Endodermal cell (in vitro differentiated cells): Measurements from ENCODE around the gene MEOX2. TPM values are rescaled to one million over a fixed set of nuclear protein-coding genes. Genes with fewer than 3 reads are reported as not detected.

ENCODE experiments used
- DNase-seq: peaks from one replicate; pipeline ENCODE4 v3.0.0-alpha.2; 2017
- H3K27ac ChIP-seq: 2 replicates; pipeline ENCODE4 v1.5.1; 2013; ENCODE audit warnings: mild to moderate bottlenecking, low read depth, low read length, moderate library complexity
- H3K27me3 ChIP-seq: 2 replicates; pipeline ENCODE4 v1.6.1; 2013; ENCODE audit warnings: mild to moderate bottlenecking, low read length, moderate library complexity; ENCODE audit not compliant: insufficient read depth, control insufficient read depth, poor library complexity, severe bottlenecking
- H3K36me3 ChIP-seq: 2 replicates; pipeline ENCODE4 v1.7.0; 2013; ENCODE audit warnings: mild to moderate bottlenecking, low read length, moderate library complexity; ENCODE audit not compliant: control insufficient read depth, insufficient read depth
- H3K4me1 ChIP-seq: one replicate; pipeline ENCODE4 v1.7.0; 2013; ENCODE audit warnings: low read length; ENCODE audit not compliant: control insufficient read depth, insufficient read depth
- H3K4me3 ChIP-seq: 2 replicates; pipeline ENCODE4 v1.5.1; 2013; ENCODE audit warnings: mild to moderate bottlenecking, low read length, moderate library complexity
- H3K9ac ChIP-seq: 2 replicates; pipeline ENCODE4 v1.6.1; 2013; ENCODE audit warnings: mild to moderate bottlenecking, low read length, moderate library complexity; ENCODE audit not compliant: poor library complexity, severe bottlenecking; ENCODE audit errors: extremely low read depth
- H3K9me3 ChIP-seq: 2 replicates; pipeline ENCODE4 v1.6.1; 2013; ENCODE audit warnings: mild to moderate bottlenecking, low read length, moderate library complexity; ENCODE audit not compliant: control insufficient read depth
- H3K27ac Mint-ChIP-seq: 2 replicates; pipeline ENCODE4 v1.8.0; 2020; ENCODE audit warnings: mixed read lengths
- H3K27me3 Mint-ChIP-seq: 2 replicates; pipeline ENCODE4 v1.8.0; 2021; ENCODE audit warnings: mild to moderate bottlenecking, mixed read lengths; ENCODE audit not compliant: insufficient read depth
- H3K36me3 Mint-ChIP-seq: 2 replicates; pipeline ENCODE4 v1.8.0; 2020; ENCODE audit warnings: low read depth, mixed read lengths
- H3K4me1 Mint-ChIP-seq: 2 replicates; pipeline ENCODE4 v1.8.0; 2020; ENCODE audit warnings: mixed read lengths
- H3K4me3 Mint-ChIP-seq: 2 replicates; pipeline ENCODE4 v1.8.0; 2020; ENCODE audit warnings: mild to moderate bottlenecking, moderate library complexity, mixed read lengths
- H3K9me3 Mint-ChIP-seq: 2 replicates; pipeline ENCODE4 v1.8.0; 2020; ENCODE audit warnings: mild to moderate bottlenecking, mixed read lengths
- CTCF ChIP-seq: fragments of 200-600 bp; sonication (generic); conservative IDR thresholded peaks from 2 replicates; pipeline ENCODE4 v1.5.0; 2021; ENCODE audit warnings: antibody characterized with exemption, mild to moderate bottlenecking
- WGBS, 2 experiments: methylation state at CpG; one replicate each; pipeline versions ENCODE4 v1.1.5 to v1.1.7; 2013; ENCODE audit warnings: missing lambda C conversion rate in 2 of 2, mixed read lengths in 1 of 2; ENCODE audit not compliant: insufficient coverage in 1 of 2, insufficient read length in 1 of 2; 5-methylcytosine and 5-hydroxymethylcytosine counted together
- total RNA-seq, 2 donors: library from RNA; stranded (reverse); fragmentation: NEBNext Ultra II Directional in 1 of 2; extraction: Animal tissue kit (Norgen Biotek cat#: 25700) in 1 of 2; gene quantifications; 2 replicates in 1 of 2; 3 replicates in 1 of 2; pipeline ENCODE4 v1.2.1, GENCODE V29; 2021

Gene MEOX2
- total RNA-seq, 2 donors from 2014 or later = not detected

DNA sequence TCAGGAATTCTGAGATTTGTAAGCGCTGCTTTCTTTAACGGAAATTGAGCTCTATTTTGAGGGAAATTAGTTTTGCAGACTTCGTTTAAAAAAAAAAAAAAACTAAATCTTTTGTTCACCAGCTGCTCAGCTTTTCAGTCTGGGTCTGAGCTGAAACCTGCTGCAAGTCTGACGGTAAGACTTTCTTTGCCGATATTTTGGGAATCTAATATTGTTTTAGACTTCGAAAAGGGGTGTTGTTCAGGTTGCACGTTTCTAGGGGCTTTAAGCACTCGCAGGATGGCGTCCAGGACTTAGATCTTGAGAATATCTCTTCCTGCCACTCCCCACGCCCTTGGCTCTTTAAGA, 1.8 kb upstream of the MEOX2 start:
- Mint-ChIP-seq H3K27me3 (peaks cover 61% of the 10 kb centered on the region), H3K4me3 (peak overlapping the region; percentile 59), H3K36me3 (no peaks in the 10 kb centered on the region), H3K4me1 (peaks cover 28% of the 10 kb centered on the region), H3K27ac (no peak overlapping the region), H3K9me3 (no peaks in the 10 kb centered on the region)
- peak overlapping the region; percentile 73 for H3K4me3 ChIP-seq
- H3K36me3 ChIP-seq = no peaks in the 10 kb centered on the region
- no peak overlapping the region for H3K27ac ChIP-seq
- no peak overlapping the region for H3K9ac ChIP-seq
- H3K27me3 ChIP-seq = peaks cover 67% of the 10 kb centered on the region
- no peak for DNase-seq
- no peaks in the 10 kb centered on the region for H3K4me1 ChIP-seq
- TF ChIP-seq CTCF = no peak
- H3K9me3 ChIP-seq = no peaks in the 10 kb centered on the region
- WGBS, 2 experiments = 11 to 17% methylated on average over 5 to 10 of the region's 10 CpGs

DNA sequence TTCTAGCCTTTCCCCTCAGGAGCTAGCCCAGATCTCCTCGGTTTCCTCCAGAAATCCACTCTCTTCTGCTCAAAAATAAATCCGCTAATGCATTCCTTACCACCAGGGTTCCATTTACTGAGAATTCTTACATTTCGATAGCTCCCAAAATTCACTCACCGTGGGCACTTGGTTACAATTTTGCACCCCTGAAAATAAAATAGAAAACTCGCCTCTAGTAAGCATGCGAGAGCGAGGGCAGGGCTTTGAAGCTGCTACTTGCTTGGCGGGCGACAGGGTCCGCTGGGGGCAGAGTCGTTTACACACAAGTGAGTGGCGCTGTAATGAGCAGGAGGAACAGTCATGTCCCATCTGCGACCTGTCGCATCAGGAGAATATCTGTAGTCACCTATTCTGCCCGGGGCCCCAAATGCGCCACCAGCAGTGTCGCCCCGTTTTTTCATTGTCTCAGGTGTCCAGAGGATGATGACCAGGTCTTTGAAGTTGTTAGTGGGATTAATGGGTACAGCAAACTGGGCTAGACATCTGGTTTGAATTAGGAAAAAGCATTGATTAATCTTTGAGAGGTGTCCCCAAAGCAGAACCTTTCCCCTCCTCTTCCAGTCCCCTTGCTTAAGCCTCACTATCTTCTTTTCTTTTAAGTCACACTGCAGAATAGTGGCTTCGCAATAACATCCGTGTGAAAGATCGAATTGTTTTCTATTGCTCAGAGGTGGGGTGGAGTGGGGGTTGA, 1.2 kb upstream of the MEOX2 start:
- Mint-ChIP-seq H3K27me3 (peaks cover 67% of the 10 kb centered on the region), H3K4me3 (peak overlapping the region; percentile 59), H3K9me3 (no peaks in the 10 kb centered on the region), H3K4me1 (peaks cover 28% of the 10 kb centered on the region), H3K36me3 (no peaks in the 10 kb centered on the region), H3K27ac (no peak overlapping the region)
- H3K27ac ChIP-seq = no peak overlapping the region
- no peaks in the 10 kb centered on the region for H3K9me3 ChIP-seq
- H3K9ac ChIP-seq = no peak overlapping the region
- peak; percentile 83 for DNase-seq
- no peaks in the 10 kb centered on the region for H3K4me1 ChIP-seq
- peak; percentile 54 for TF ChIP-seq CTCF
- WGBS, 2 experiments = 5 to 10% methylated on average over 7 to 21 of the region's 21 CpGs
- H3K27me3 ChIP-seq = peaks cover 72% of the 10 kb centered on the region
- no peaks in the 10 kb centered on the region for H3K36me3 ChIP-seq
- H3K4me3 ChIP-seq = peak overlapping the region; percentile 73

DNA sequence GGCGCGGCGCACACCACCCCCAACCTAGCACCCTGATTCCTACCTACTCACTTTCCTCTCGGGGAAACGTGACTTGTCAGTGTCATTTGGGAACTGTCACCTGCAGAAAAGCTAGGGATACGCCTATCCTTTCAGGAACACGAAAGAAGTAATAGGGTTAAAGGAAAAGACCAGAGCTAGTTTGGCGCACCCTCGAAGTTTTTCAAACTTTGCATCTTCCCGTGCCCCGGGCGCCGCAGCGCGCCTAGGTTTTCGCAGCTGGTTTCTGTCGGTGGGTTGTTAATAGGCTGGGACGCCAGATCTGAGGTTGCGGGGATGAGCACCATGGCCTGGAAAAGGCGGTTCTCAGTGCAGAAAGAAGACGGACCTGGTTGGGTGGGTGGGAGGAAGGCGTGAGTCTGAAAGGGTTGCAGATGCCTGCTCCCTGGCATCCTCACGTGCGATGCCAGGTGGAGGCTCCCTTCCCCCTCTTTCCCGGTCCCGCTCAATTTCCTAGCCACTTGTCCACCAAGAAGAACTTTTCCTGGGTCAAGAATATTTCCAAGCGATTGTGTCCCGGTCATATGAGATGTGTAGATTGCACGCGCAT, 568 bp upstream of the MEOX2 start:
- Mint-ChIP-seq H3K27ac (no peak overlapping the region), H3K27me3 (peaks cover 69% of the 10 kb centered on the region), H3K4me1 (peaks cover 28% of the 10 kb centered on the region), H3K36me3 (no peaks in the 10 kb centered on the region), H3K4me3 (peak overlapping the region; percentile 59), H3K9me3 (no peaks in the 10 kb centered on the region)
- H3K27ac ChIP-seq = no peak overlapping the region
- H3K4me1 ChIP-seq = no peaks in the 10 kb centered on the region
- DNase-seq = peak; percentile 62
- no peaks in the 10 kb centered on the region for H3K9me3 ChIP-seq
- H3K9ac ChIP-seq = no peak overlapping the region
- peak overlapping the region; percentile 73 for H3K4me3 ChIP-seq
- no peaks in the 10 kb centered on the region for H3K36me3 ChIP-seq
- 3 to 6% methylated on average over 16 to 30 of the region's 30 CpGs for WGBS, 2 experiments
- no peak for TF ChIP-seq CTCF
- H3K27me3 ChIP-seq = peaks cover 79% of the 10 kb centered on the region
